ENCODE measurements around the gene ARNT2. TPM values are rescaled to one million over a fixed set of nuclear protein-coding genes. Genes with fewer than 3 reads are reported as not detected.

ARNT2 gene
- polyA plus RNA-seq, 1 experiment = 44.6 TPM

GRCh38 chr15:80457896-80458295 lies 53.7 kb downstream of the ARNT2 start:
- H3K4me3 ChIP-seq (ENCODE audit: low read depth, low read length) = no peak overlapping the region
- no peaks in the 10 kb centered on the region for H3K27me3 ChIP-seq (ENCODE audit: control insufficient read depth, insufficient read depth, low read length)
- no peak for TF ChIP-seq CTCF (IDR thresholded peaks at IDR 0.05; ENCODE audit: insufficient read depth, low read depth, low read length)
- ChIA-PET CTCF (interaction anchor here (0.8 to 4.5 kb wide), 7 partner anchors 17 to 320 kb away, joined by 4 to 117 read pairs (median 21); partner anchors contain the start of gene CEMIP), POLR2A (no interaction called here)
- no peaks in the 10 kb centered on the region; the same call in 1 of the 2 replicates for H3K36me3 ChIP-seq (ENCODE audit: control insufficient read depth, insufficient read depth, low read length)
- DNase-seq (ENCODE audit: low read depth) = no peak

GRCh38 chr15:80458580-80458979 lies 54.4 kb downstream of the ARNT2 start:
- ChIA-PET POLR2A (no interaction called here), CTCF (interaction anchor here (0.8 to 2.0 kb wide), 4 partner anchors 54 to 321 kb away, joined by 3 to 6 read pairs (median 4); partner anchors contain the start of gene CEMIP)
- H3K27me3 ChIP-seq (ENCODE audit: control insufficient read depth, insufficient read depth, low read length) = no peaks in the 10 kb centered on the region
- no peak for TF ChIP-seq CTCF (IDR thresholded peaks at IDR 0.05; ENCODE audit: insufficient read depth, low read depth, low read length)
- no peaks in the 10 kb centered on the region; the same call in 1 of the 2 replicates for H3K36me3 ChIP-seq (ENCODE audit: control insufficient read depth, insufficient read depth, low read length)
- no peak for DNase-seq (ENCODE audit: low read depth)
- no peak overlapping the region for H3K4me3 ChIP-seq (ENCODE audit: low read depth, low read length)

GRCh38 chr15:80459380-80459779 lies 55.2 kb downstream of the ARNT2 start:
- Histone ChIP-seq H3K36me3 (ENCODE audit: control insufficient read depth, insufficient read depth, low read length) (no peaks in the 10 kb centered on the region; the same call in 1 of the 2 replicates), H3K4me3 (ENCODE audit: low read depth, low read length) (no peak overlapping the region), H3K27me3 (ENCODE audit: control insufficient read depth, insufficient read depth, low read length) (no peaks in the 10 kb centered on the region)
- ChIA-PET CTCF (interaction anchor here (0.8 to 2.0 kb wide), 3 partner anchors 14 to 320 kb away, joined by 3 to 6 read pairs (median 4); partner anchors contain the start of gene CEMIP), POLR2A (no interaction called here)
- DNase-seq (ENCODE audit: low read depth) = no peak
- no peak for TF ChIP-seq CTCF (IDR thresholded peaks at IDR 0.05; ENCODE audit: insufficient read depth, low read depth, low read length)

GRCh38 chr15:80459818-80460217 lies 55.6 kb downstream of the ARNT2 start:
- CTCF ChIA-PET = interaction anchor here (1.3 to 2.0 kb wide), 2 partner anchors 14 to 319 kb away, joined by 4 to 6 read pairs; partner anchors contain the start of gene CEMIP
- POLR2A ChIA-PET = no interaction called here

More at GRCh38 chr15:80459818-80460217, 55.6 kb downstream of the ARNT2 start:
- TF ChIP-seq CTCF (IDR thresholded peaks at IDR 0.05; ENCODE audit: insufficient read depth, low read depth, low read length) = no peak
- H3K36me3 ChIP-seq (ENCODE audit: control insufficient read depth, insufficient read depth, low read length) = no peaks in the 10 kb centered on the region; the same call in 1 of the 2 replicates
- H3K4me3 ChIP-seq (ENCODE audit: low read depth, low read length) = no peak overlapping the region
- DNase-seq (ENCODE audit: low read depth) = no peak
- no peaks in the 10 kb centered on the region for H3K27me3 ChIP-seq (ENCODE audit: control insufficient read depth, insufficient read depth, low read length)

All from BJ (cell line).